ENCODE measurements around the gene DIO1. TPM values are rescaled to one million over a fixed set of nuclear protein-coding genes. Genes with fewer than 3 reads are reported as not detected.
"Not testable (repeated sequence)": the region's sequence is repeated elsewhere in the genome, so short reads cannot be mapped to it uniquely, and the experiment has no call there.

Gene DIO1
- total RNA-seq, 1 donor from 2014 or later, result not detected

GRCh38 chr1:53871773-53872484 is 22.1 kb upstream of the DIO1 start:
- Mint-ChIP-seq H3K4me1 (peaks cover 9% of the 10 kb centered on the region), H3K27me3 (no peaks in the 10 kb centered on the region), H3K4me3 (no peak overlapping the region), H3K27ac (no peak overlapping the region), H3K9me3 (no peaks in the 10 kb centered on the region), H3K36me3 (ENCODE audit: low read depth) (peaks cover 65% of the 10 kb centered on the region)
- ATAC-seq (ENCODE audit: low read depth), result no peak
- intact Hi-C loops (cut with micrococcal nuclease), result no loop called here
- CTCF ChIA-PET, result interaction anchor here (0.8 to 3.1 kb wide), 2 partner anchors 11 to 76 kb away, joined by 3 to 13 read pairs; no protein-coding TSS in a partner anchor
- POLR2A ChIA-PET, result no interaction called here
- DNase-seq, result no peak
- TF ChIP-seq CTCF (IDR thresholded peaks at IDR 0.05), result no peak

- H3K4me3 Mint-ChIP-seq; H3K27me3 Mint-ChIP-seq; DNase-seq; CTCF ChIA-PET; ATAC-seq (ENCODE audit: low read depth); H3K9me3 Mint-ChIP-seq; H3K27ac Mint-ChIP-seq; POLR2A ChIA-PET; H3K4me1 Mint-ChIP-seq; intact Hi-C loops (cut with micrococcal nuclease): not testable (repeated sequence)
- peaks cover 73% of the 10 kb centered on the region for H3K36me3 Mint-ChIP-seq (ENCODE audit: low read depth)
Measured at GRCh38 chr1:53875150-53875549, 18.8 kb upstream of the DIO1 start.

- intact Hi-C loops (cut with micrococcal nuclease), result loop anchor here (1.0 to 2.0 kb wide), 4 partner anchors 18 to 611 kb away; no protein-coding TSS in a partner anchor
- Mint-ChIP-seq H3K4me1 (no peaks in the 10 kb centered on the region), H3K4me3 (no peak overlapping the region), H3K27me3 (no peaks in the 10 kb centered on the region), H3K36me3 (ENCODE audit: low read depth) (peaks cover 76% of the 10 kb centered on the region), H3K9me3 (peaks cover 4% of the 10 kb centered on the region), H3K27ac (no peak overlapping the region)
- POLR2A ChIA-PET, result no interaction called here
- ATAC-seq (ENCODE audit: low read depth) (no peak), DNase-seq (no peak)
- TF ChIP-seq CTCF (IDR thresholded peaks at IDR 0.05), result peak; percentile 56
- CTCF ChIA-PET, result interaction anchor here (0.7 to 4.4 kb wide), 10 partner anchors 10 to 611 kb away, joined by 3 to 40 read pairs (median 7); partner anchors contain the start of genes CYB5RL, IFT25, LRRC42 and MRPL37
Measured at GRCh38 chr1:53878492-53879105, 15.4 kb upstream of the DIO1 start.

GRCh38 chr1:53881853-53882252 is 12.1 kb upstream of the DIO1 start:
- H3K4me1 Mint-ChIP-seq; H3K9me3 Mint-ChIP-seq; POLR2A ChIA-PET; DNase-seq; H3K27me3 Mint-ChIP-seq; ATAC-seq (ENCODE audit: low read depth); H3K4me3 Mint-ChIP-seq; H3K27ac Mint-ChIP-seq; intact Hi-C loops (cut with micrococcal nuclease): not testable (repeated sequence)
- CTCF ChIA-PET, result interaction anchor here (2.4 to 4.4 kb wide), 2 partner anchors 21 to 78 kb away, joined by 11 to 40 read pairs; no protein-coding TSS in a partner anchor
- peaks cover 77% of the 10 kb centered on the region for H3K36me3 Mint-ChIP-seq (ENCODE audit: low read depth)

- CTCF ChIA-PET, result interaction anchor here (2.4 kb wide), 1 partner anchor 23 kb away, joined by 11 read pairs; no protein-coding TSS in a partner anchor
- intact Hi-C loops (cut with micrococcal nuclease); H3K27ac Mint-ChIP-seq; H3K9me3 Mint-ChIP-seq; DNase-seq; H3K4me1 Mint-ChIP-seq; ATAC-seq (ENCODE audit: low read depth); H3K4me3 Mint-ChIP-seq; H3K27me3 Mint-ChIP-seq: not testable (repeated sequence)
- POLR2A ChIA-PET, result interaction anchor here (0.6 kb wide), 1 partner anchor 659 kb away, joined by 3 read pairs; no protein-coding TSS in a partner anchor
- peaks cover 70% of the 10 kb centered on the region for H3K36me3 Mint-ChIP-seq (ENCODE audit: low read depth)
Measured at GRCh38 chr1:53883600-53883999, 10.4 kb upstream of the DIO1 start.

- H3K9me3 Mint-ChIP-seq, result no peaks in the 10 kb centered on the region
- H3K27ac Mint-ChIP-seq, result peak overlapping the region; percentile 94
- intact Hi-C loops (cut with micrococcal nuclease), result loop anchor here (1.0 to 5.0 kb wide), 6 partner anchors 50 to 1161 kb away; partner anchors contain the start of genes IFT25, NDC1, PARS2 and SSBP3
- peaks cover 39% of the 10 kb centered on the region for H3K36me3 Mint-ChIP-seq (ENCODE audit: low read depth)
- peaks cover 40% of the 10 kb centered on the region for H3K4me1 Mint-ChIP-seq
- no peak for ATAC-seq (ENCODE audit: low read depth)
- peak overlapping the region; percentile 98 for H3K4me3 Mint-ChIP-seq
- ChIA-PET CTCF (interaction anchor here (1.7 kb wide), 1 partner anchor 9 kb away, joined by 3 read pairs; no protein-coding TSS in a partner anchor), POLR2A (interaction anchor here (2.7 kb wide), 1 partner anchor 57 kb away, joined by 37 read pairs; the partner anchor contains the start of genes IFT25 and LRRC42)
- no peak for TF ChIP-seq CTCF (IDR thresholded peaks at IDR 0.05)
- H3K27me3 Mint-ChIP-seq, result no peaks in the 10 kb centered on the region
- no peak for DNase-seq
Measured at GRCh38 chr1:53888681-53889080, 5.3 kb upstream of the DIO1 start.
